Activated naive CD4-positive, alpha-beta T cell (primary cell): ENCODE measurements around the gene PIK3AP1.
A peak's percentile ranks its signal among the peaks of the same experiment; 100 is the strongest.
"Not testable (repeated sequence)": the region's sequence is repeated elsewhere in the genome, so short reads cannot be mapped to it uniquely, and the experiment has no call there.

Experiments
- DNase-seq, 4 experiments: peaks; one replicate each; lab custom pipeline; 2025; lab: John Stamatoyannopoulos, UW

Gene PIK3AP1

DNA sequence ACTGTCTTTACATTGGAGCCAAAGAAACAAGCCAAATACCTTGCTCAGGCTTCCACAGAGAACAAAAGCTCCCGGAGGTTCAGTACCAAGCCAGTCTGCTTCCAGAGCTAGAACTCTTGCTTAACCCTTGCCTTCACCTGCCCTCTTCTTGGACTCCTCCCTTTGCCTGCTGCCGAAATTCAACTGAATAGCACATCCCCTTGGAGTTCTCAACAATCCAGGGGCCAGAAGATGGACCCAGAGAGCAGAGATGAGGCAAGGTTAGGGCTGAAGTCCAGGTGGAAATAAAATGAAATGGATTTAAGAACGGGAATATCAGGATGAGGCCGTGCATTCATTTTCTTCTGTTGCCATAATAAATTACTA is 876 bp upstream of the PIK3AP1 start:
- no peak for DNase-seq

DNA sequence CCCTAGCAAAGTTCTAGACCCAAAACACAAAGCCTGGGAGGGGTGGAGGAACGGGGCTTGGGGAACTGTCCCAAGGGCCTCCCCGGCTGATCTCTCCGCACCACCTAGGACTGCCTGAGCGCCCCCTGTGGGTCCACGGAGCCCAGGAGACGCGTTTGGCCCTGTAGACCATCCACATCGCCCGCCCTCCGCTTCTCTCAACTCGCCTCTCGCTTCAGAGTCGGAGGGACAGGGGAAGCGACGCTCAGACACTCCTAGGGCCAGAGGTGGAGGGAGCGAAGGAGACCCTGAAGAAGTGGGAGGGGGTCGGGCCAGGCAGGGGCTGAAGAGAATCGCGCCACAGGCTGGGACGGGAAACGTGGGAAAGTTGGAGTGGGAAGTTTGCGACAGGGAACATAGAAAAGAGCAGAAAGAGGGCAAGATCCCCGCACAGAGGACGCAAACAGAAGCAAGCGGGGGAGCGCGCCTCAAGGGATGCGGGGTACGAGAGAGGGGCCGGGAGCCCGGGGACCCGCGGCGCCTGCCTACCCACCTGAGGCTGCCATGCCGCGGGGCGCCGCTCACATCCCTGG is 378 bp downstream of the PIK3AP1 start:
- peak in 2 of 4 experiments; percentile 3 to 29 for DNase-seq

DNA sequence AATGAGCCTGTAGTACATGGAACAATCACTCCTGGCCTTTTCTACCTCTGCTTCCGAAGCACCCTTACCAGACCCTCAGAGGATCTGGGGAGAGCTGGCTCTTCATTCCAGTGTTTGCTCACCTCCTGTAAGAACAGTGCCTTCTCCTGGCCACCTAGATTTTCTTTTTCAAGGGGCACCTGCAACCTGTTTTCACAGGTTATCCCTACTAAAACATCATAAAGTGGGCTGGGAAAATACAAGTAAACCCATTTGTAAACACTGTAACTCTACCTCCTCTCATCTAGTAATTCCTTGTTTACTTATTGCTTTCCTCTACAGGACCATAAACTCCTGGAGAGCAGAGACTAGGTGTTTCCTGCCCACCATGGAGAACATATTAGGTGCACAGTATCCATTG is 1.1 kb downstream of the PIK3AP1 start:
- no peak for DNase-seq

DNA sequence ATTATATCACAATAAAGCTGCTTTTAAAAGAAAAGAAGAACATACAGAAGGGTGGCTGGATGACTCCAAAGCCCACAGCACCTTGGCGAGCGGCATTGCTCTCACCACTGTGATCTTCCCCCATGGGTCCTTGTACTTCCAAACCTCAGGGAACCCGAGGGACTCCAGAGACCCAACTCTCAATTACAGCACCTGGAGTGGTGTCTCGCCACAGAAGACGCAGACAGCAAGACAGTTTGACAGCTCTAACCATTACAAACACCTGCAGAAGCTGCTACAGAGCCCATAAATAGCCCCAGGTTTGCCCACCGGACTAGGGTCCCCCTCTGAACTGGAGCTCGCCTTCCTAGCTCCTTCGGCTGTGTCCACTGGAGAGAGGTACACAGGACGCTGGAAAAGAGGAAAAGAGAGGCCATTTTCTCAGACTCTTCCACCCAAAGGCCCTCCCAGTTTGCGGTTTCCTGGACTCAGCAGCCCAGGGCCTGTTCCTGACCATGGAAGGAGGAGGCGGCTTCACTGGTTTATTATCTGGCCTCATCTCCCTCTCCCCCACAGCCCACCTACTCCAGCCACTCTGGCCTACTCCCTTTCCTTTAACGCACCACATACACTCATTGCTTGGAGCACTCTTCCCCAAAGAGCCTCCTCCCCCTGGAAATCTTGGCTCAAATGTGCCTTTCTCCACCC is 1.9 kb downstream of the PIK3AP1 start:
- DNase-seq, result no peak

DNA sequence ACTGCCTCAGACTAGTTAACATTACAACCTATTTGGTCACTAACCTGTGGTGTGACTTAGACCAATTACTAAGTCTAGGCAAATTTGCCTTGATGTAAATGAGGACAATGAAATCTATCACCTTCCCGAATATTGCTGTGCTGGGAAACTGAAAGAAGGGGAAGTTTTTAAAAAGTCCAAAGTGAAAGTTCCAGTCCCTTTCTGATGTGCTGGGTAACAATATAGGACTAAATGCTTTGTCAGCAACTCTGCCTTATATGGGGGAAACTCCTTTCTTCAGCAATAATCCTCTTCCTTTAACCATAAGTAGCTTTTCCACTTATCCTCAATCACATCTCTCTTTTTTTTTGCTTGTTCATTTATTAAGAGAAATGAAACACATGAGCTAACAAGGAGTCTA is 3.9 kb downstream of the PIK3AP1 start:
- no peak for DNase-seq

DNA sequence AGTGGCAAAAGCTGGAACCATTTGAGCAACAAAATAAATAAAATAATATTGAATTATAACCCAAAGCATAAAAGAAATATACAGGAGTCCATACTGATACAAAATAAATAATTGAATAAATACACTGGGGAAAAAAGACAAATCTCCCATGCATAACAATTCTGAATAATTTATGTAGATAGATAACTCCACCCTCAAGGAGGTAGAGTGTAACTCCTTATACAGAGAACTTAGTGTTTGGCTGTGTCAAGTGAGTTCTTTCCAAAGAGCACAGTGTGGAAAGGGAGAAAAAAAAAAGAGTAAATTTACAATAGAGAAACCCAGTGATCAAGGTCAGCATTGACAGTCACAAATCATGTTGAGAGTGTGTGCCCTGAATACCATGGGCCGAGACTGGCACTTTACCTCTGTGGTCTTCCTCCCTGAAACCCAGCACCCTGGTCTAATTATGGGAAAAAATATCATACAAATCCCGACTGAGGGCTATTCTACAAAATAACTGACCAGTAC is 5.5 kb downstream of the PIK3AP1 start:
- DNase-seq, result no peak

DNA sequence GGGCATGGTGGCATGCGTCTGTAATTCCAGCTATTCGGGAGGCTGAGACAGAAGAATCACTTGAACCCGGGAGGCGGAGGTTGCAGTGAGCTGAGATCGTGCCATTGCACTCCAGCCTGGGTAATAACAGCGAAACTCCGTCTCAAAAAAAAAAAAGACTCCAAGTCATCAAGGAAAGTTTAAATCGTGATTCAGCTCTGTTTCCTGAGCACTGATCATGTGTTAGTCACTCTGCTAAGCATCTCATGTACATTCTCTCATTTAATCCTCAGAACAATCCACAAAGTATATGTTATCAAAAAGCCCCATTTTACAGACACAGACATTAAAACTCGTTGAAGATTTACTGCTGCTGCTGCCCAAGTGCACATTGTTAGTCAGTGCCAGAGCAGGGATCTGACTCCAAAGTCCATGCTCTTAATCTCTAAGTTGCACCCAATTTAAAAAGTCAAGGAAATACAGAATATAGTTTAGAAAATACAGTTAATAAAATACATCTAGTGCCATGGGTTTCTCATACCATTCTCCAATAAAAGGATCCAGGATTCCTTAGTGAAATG is 6.2 kb downstream of the PIK3AP1 start:
- no peak for DNase-seq

DNA sequence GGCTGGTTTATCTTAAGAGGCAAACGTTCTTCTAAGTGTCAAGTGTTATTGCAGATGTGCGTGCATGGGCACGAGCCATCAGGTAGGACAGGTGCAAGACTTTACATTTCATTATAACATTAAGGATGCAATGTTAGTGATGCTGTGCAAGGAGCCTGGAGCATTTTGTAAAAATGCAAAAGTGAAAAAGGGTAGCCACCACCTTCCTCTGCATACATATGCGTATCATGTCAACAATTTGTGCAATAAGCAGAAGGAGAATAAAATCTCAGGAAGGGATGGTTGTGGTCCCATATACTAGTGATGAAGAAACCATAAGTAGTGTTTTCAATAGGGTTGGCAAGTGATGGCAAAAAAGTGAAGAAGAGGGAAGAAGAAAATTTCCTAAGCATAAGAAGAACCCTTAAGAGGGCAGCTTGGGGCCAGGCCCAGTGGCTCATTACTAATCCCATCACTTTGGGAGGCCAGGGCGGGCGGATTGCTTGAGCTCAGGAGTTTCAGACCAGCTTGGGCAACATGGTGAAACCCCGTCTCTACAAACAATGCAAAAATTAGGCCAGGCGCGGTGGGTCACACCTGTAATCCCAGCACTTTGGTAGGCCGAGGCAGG is 7.5 kb downstream of the PIK3AP1 start:
- DNase-seq, result no peak

DNA sequence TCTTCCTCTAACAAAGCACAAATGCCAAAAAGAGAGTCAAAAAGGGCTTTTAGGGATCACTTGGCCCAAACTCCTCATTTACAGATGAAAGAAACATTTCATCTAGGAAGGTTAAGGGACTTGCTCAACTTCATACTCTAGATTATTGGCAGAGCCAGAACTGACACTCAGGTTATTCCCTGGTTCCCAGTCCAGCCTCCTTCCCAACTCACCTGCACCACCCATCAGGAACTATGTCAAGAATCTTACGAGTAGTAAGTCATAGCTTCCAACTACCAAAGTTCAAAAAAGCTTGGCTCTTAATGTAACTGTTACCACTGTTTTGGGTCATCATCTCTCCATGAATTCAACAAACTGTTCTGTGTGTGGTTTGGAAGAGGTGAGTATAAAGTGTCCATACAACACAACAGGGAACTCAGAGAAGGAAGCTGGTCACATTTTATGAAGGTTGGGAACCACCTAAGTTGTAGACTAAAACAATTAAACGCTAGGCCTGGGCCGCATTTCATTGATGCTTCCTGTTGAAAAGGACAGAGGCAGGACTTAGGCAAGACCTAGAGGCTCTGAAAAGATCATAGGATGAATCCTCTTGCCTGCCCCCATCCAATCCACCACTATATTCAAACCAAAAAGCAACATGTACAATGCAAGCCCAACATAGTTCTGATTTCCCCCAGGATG is 9.1 kb downstream of the PIK3AP1 start:
- no peak for DNase-seq

DNA sequence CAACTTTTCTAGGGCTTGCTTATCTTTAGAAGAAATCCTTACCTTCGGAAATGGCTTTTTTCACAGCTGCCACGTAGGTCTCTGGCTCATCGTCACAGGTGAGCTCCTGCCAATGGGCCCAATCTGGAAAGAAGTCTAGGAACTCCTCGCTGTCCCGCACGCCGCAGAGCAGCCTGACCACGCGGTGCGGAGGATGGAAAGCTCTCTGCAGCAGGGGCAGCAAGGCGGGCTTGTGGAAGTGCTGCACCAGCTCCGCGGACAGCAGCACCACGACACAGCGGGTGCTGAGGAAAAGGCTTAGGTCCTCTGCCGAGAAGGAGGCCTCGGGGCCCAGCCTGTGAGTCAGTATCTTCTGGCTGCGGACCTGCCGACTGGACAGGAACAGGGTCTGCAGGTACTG is 10.8 kb downstream of the PIK3AP1 start:
- no peak for DNase-seq

DNA sequence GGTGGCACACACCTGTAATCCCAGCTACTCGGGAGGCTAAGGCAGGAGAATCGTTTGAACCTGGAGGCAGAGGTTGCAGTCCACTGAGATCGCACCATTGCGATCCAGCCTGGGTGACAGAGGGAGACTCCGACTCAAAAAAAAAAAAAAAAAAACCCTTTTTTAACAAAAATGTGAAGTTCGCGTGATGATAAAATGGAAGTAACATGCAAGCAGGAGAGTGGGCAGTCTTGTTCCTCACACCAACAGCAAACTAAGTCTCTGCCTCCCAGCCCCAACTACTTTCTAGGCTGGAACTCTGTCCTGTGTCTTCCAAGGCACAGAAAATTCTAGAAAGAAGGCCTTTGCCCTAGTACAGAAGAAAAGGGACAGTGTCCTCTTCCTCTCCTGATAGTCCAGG is 11.3 kb downstream of the PIK3AP1 start:
- no peak for DNase-seq

DNA sequence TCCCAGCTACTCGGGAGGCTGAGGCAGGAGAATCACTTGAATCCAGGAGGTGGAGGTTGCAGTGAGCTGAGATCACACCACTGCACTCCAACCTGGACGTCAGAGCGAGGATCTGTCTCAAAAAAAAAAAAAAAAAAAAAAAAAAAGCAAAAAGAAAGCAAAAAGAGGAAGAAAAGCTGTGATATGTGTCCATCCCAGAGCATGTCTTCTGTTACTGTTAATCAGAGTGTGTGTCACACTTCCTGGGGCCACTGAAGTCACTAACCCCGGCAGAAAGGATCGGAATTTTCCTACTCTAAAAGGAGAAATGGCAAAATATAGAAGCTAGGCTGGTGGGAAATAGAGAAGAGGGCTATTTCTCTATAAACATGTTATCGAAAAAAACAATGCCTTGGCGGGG is 11.9 kb downstream of the PIK3AP1 start:
- no peak for DNase-seq

DNA sequence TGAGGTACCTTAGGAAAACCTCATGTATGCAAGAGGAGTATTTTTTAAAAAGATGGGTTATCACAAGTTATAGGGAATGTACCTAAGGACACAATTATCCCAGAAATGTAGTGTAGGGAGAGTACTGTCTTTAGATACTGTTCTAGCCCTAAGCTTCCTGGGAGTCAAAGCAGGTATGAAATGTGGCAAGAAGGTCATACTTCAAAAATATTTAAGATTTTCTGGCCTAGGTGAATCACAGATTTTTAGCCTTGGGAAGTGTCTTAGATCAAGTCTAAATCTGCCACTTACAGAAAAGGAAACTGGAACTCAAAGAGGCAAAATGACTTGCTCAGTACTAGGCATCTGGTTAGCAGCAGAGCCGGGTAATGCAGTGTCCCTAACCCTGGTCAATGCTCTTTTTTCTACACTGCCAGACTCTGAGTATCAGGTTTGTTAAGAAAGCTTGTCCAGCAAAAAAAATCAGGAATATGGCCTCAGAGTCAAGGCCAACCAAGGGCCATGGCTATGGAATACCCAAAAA is 13.9 kb downstream of the PIK3AP1 start:
- DNase-seq, result no peak

DNA sequence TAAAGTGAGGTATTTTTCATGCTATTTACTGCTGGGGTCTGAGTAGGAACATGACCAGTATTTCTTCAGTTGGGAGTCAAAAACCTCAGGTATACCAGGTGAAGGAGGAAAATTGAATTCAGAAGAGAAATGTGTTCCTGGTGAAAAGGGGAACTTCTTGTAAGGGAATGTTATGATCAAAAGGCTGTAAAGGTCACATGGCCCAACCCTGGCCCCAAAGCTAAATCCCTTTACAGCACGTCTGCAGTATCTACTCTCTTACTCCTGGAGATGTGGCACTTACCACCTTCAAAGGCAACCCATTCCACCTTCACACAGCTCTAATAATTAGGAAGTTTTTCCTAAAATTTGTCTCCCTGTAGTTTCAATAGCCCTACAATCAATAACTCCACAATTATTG is 15.2 kb downstream of the PIK3AP1 start:
- no peak for DNase-seq

DNA sequence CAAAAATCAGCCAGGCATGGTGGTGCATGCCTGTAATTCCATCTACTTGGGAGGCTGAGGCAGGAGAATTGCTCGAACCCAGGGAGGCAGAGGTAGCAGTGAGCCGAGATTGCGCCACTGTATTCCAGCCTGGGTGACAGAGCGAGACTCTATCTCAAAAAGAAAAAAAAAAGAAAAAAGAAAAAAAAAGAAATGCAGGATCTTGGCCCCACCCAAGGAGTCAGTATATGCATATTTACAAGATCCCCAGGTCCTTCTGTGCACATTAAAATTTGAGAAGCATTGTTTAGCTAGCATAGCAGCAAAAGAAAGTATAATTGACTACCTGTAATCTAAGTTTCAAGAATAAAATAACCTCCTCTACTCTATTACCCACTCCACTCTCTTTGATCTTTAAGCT is 15.8 kb downstream of the PIK3AP1 start:
- DNase-seq, result no peak

DNA sequence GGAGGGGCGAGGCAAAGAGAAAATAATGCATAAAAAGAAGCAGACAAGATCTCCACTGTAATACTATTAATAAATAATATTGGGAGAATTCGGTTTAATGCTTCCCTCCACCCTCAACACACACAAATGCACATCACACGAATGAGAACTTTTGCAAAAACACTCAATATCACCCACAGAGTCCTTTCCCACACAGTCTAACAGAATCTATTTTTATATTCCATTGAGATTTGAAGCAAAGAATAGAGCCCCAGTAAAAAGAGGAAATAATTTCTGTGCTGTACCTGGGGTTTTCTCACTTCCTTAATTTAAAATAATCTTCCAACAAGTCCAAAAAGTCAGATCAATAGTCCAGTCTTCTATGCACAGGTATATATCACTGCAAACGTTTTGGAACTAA is 17.0 kb downstream of the PIK3AP1 start:
- no peak for DNase-seq

DNA sequence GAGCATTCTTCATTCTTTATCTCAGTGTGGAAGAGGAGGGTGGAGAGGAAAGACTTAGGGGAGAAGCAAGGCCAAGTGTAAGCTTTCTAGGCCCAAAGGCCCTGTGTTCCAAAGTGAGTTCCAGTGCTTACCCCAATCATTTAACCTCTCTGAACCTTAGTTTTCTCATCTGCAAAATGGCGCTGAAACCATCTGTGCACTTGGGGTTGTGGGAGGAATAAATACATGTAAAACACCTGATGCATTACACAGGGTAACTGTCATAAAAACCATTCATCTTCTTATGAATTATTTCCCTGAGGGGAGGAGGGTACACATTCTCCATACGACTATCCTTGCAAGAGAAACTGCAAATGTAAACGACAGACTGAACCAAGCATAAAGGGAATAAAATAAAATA is 19.0 kb downstream of the PIK3AP1 start:
- no peak for DNase-seq

DNA sequence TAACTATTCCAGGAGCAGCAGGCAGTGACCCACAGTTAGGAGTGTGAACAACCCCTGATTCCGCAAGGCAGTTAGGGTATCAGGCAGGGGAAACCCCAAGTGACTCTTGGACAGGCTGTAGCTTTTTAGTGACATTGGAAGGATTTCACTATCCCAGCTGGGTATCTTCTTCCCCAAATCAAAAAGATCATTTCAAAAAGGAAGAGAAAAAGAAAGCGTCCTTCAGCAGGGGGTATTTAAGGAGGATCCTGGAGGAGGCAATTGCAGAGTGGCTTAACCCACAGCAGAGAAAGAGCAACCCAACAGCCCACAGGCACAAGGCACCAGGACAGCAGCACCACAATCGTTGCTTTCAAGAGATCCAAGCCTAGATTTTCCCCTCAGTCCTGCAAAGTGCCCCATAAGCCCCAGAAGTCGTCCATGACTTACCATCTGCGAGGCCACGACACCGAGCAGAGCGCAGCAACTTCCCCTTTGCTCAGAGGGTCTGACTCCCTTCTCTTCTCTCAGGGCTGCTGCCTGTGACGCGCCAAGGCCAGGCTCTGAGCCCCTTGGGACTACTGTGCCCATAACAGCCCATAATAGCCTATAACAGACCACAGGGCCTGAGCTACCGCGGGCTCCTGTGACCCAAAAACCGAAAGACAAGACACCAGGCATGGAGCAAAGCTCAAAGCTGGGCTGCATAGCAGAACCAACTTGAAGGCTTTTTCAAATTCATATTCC is 19.8 kb downstream of the PIK3AP1 start:
- DNase-seq, result no peak

DNA sequence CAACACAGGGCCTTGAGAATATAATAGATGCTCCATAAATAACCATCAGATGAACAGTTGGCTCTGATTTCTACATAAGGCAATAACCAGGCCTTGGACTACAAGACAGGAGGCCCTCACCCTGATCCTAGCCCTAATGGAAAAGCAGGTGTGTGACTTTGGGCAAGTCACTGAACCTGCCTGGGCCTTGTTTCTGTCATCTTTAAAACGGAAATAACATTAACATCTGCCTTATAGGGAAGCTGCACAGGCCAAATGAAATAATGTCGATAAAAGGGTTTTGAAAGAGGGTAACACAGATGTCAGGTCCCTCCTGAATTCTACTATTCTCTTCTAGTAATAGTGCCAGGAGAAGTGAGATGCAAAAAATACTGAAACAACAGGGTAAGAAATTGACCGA is 20.7 kb downstream of the PIK3AP1 start:
- no peak for DNase-seq

DNA sequence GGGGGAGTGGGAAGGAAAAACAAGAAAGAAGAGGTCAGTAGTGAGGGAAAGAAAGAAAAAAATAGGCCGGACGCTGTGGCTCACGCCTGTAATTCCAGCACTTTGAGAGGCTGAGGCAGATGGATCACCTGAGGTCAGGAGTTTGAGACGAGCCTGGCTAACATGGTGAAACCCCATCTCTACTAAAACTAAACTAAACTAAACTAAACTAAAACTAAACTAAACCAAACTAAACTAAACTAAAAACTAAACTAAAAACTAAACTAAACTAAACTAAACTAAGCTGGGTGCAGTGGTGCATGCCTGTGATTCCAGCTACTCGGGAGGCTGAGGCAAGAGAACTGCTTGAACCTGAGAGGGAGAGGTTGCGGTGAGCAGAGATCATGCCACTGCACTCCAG is 22.0 kb downstream of the PIK3AP1 start:
- not testable (repeated sequence) for DNase-seq

DNA sequence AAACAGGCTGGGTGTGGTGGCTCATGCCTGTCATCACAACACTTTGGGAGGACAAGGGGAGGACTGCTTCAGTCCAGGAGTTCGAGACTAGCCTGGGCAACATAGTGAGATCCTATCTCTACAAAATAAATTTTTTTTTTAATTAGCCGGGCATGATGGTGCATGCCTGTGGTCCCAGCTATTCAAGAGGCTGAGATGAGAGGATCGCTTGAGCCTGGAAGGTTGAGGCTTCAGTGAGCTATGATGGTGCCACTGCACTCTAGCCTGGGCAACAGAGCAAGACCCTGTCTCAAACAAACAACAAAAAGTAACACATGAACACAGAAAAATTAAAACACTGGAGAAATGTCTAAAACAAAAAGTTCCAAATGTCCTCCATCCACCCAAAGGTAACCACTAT is 22.9 kb downstream of the PIK3AP1 start:
- no peak for DNase-seq
